Smooth muscle cell (in vitro differentiated cells): Measurements from ENCODE around the gene PBRM1. TPM values are rescaled to one million over a fixed set of nuclear protein-coding genes. Genes with fewer than 3 reads are reported as not detected.

Source experiments
- DNase-seq: peaks from one replicate; lab custom pipeline; 2025; ENCODE audit not compliant: unreplicated experiment; lab: John Stamatoyannopoulos, UW
- H2AFZ ChIP-seq: fragments of 200-600 bp; sonication (generic); 2 replicates; pipeline ENCODE4 v1.6.0; 2016; ENCODE audit warnings: antibody characterized with exemption, low read depth, mild to moderate bottlenecking
- H3F3A ChIP-seq: fragments of 200-600 bp; sonication (generic); 2 replicates; pipeline ENCODE4 v1.6.0; 2017; ENCODE audit warnings: antibody characterized with exemption, low read depth
- H3K27ac ChIP-seq: fragments of 200-600 bp; sonication (generic); 2 replicates; pipeline ENCODE4 v1.5.1; 2016; ENCODE audit warnings: low read depth, mild to moderate bottlenecking
- H3K27me3 ChIP-seq: fragments of 200-600 bp; sonication (generic); 2 replicates; pipeline ENCODE4 v1.6.1; 2016; ENCODE audit warnings: low read depth, mild to moderate bottlenecking
- H3K36me3 ChIP-seq: fragments of 200-600 bp; sonication (generic); 2 replicates; pipeline ENCODE4 v1.5.1; 2016; ENCODE audit warnings: low read depth
- H3K4me1 ChIP-seq: fragments of 200-600 bp; sonication (generic); 2 replicates; pipeline ENCODE4 v1.5.1; 2016; ENCODE audit warnings: low read depth
- H3K4me2 ChIP-seq: fragments of 200-600 bp; sonication (generic); 2 replicates; pipeline ENCODE4 v1.6.0; 2016; ENCODE audit warnings: mild to moderate bottlenecking
- H3K4me3 ChIP-seq: fragments of 200-600 bp; sonication (generic); 2 replicates; pipeline ENCODE4 v1.5.1; 2016; ENCODE audit warnings: mild to moderate bottlenecking
- H3K79me2 ChIP-seq: fragments of 200-600 bp; sonication (generic); 2 replicates; pipeline ENCODE4 v1.6.0; 2016; ENCODE audit warnings: low read depth, mild to moderate bottlenecking
- H3K9ac ChIP-seq: fragments of 200-600 bp; sonication (generic); 2 replicates; pipeline ENCODE4 v1.6.0; 2016; ENCODE audit warnings: low read depth
- H3K9me3 ChIP-seq: fragments of 200-600 bp; sonication (generic); replicated peaks from 2 replicates; pipeline ENCODE4 v1.5.1; 2016; ENCODE audit warnings: low read depth
- H4K20me1 ChIP-seq: fragments of 200-600 bp; sonication (generic); 2 replicates; pipeline ENCODE4 v1.6.0; 2016; ENCODE audit warnings: low read depth
- WGBS: methylation state at CpG from one replicate; pipeline ENCODE4 v1.1.7; 2016; ENCODE audit warnings: low lambda C conversion rate; 5-methylcytosine and 5-hydroxymethylcytosine counted together
- polyA plus RNA-seq: library from polyadenylated mRNA; unstranded; fragments of >200 nt; fragmentation: Nextera tagmentation; extraction: Ambion mirVana; gene quantifications from 2 replicates; pipeline ENCODE4 v1.2.1, GENCODE V29; 2016
- total RNA-seq: library from RNA; depleted of rRNA; stranded (reverse); fragments of >200 nt; gene quantifications from 2 replicates; pipeline ENCODE4 v1.2.3, GENCODE V29; 2014
- TF ChIP-seq, protein P1 (sequence below): fragments of 200-600 bp; sonication (generic); IDR thresholded peaks from 2 replicates; pipeline ENCODE4 v1.5.1; 2017; ENCODE audit warnings: borderline replicate concordance, mild to moderate bottlenecking, antibody characterized with exemption; ENCODE audit not compliant: insufficient read depth, poor library complexity, severe bottlenecking

Gene PBRM1
- total and polyA plus RNA-seq, 2 experiments from 2014 or later: 27.6 to 62.8 TPM

DNA sequence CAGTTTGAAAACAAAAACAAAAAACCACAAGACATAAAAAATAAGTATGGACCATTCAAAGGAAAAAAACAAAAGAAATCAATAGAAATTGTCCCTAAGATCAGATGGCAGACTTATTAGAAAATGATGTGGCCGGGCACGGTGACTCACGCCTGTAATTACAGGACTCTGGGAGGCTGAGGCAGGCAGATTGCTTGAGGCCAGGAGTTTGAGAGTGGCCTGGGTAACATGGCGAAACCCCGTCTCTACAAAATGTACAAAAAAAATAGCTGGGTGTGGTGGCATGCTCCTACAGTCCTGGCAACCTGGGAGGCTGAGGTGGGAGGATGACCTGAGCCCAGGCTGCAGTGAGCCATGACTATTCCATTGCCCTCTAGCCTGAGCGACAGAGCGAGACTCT is 36.8 kb upstream of the PBRM1 start:
- Histone ChIP-seq H3K27ac (no peak overlapping the region), H3K79me2 (no peaks in the 10 kb centered on the region), H2AFZ (no peak overlapping the region), H3K4me2 (no peak overlapping the region), H3K4me3 (no peak overlapping the region), H3K36me3 (peaks cover 12% of the 10 kb centered on the region), H3F3A (no peaks in the 10 kb centered on the region), H3K4me1 (no peaks in the 10 kb centered on the region), H4K20me1 (no peaks in the 10 kb centered on the region), H3K9ac (no peak overlapping the region), H3K27me3 (no peaks in the 10 kb centered on the region), H3K9me3 (no peaks in the 10 kb centered on the region)
- 93% methylated on average over 7 of the region's 7 CpGs for WGBS
- DNase-seq: no peak
- TF ChIP-seq, protein P1, sequence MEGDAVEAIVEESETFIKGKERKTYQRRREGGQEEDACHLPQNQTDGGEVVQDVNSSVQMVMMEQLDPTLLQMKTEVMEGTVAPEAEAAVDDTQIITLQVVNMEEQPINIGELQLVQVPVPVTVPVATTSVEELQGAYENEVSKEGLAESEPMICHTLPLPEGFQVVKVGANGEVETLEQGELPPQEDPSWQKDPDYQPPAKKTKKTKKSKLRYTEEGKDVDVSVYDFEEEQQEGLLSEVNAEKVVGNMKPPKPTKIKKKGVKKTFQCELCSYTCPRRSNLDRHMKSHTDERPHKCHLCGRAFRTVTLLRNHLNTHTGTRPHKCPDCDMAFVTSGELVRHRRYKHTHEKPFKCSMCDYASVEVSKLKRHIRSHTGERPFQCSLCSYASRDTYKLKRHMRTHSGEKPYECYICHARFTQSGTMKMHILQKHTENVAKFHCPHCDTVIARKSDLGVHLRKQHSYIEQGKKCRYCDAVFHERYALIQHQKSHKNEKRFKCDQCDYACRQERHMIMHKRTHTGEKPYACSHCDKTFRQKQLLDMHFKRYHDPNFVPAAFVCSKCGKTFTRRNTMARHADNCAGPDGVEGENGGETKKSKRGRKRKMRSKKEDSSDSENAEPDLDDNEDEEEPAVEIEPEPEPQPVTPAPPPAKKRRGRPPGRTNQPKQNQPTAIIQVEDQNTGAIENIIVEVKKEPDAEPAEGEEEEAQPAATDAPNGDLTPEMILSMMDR: no peak

DNA sequence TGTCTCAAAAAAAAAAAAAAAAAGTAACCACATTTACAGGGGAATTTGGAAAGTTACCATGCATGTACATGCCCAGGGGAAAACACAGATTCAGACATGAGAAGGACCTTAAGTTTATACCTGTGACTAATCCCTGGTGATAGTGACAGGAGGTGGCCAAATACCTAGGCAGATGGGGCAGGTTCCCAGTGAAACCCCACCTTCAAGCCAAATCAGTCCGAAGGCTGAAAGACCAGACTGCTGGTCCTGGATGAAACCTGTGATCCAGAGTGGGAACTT is 36.0 kb upstream of the PBRM1 start:
- Histone ChIP-seq H3K9ac (no peak overlapping the region), H2AFZ (no peak overlapping the region), H3K27ac (no peak overlapping the region), H3K79me2 (no peaks in the 10 kb centered on the region), H3K9me3 (no peaks in the 10 kb centered on the region), H3K4me1 (no peaks in the 10 kb centered on the region), H3K4me2 (no peak overlapping the region), H4K20me1 (no peaks in the 10 kb centered on the region), H3K4me3 (no peak overlapping the region), H3K27me3 (no peaks in the 10 kb centered on the region), H3K36me3 (peaks cover 12% of the 10 kb centered on the region), H3F3A (no peaks in the 10 kb centered on the region)
- TF ChIP-seq, protein P1: no peak
- DNase-seq: no peak
- WGBS: 100% methylated on average over 1 of the region's 1 CpG

DNA sequence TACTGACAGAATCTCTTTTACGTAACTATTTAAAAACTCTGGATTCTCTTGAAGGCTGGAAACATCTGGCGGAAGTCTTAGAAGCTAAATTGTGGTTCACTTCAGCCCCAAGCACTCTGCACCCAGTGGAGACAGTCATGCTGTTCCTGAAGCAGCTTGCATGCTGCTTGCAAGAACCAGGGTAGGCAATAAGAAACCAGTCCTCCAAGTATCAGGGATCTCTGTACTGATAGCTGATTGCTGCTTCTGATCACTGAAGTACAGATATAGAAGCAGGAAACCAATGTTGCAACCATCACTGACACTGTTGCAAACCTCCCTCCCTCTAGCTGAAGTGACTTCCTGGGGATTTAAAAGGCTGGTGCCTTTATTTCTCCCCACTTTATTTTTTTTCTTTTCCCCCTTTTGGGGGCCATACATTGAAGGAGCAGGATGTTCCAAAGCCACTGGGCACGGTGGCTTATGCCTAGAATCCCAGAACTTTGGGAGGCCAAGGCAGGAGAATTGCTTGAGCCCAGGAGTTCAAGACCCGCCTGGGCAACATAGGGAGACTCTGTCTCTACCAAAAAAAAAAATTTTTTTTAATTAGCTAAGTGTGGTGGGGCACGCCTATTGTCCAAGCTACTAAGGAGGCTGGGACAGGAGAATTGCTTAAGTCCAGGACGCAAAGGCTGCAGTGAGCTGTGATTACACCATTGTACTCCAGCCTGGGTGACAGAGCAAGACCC is 35.5 kb upstream of the PBRM1 start:
- DNase-seq: no peak
- Histone ChIP-seq H2AFZ (no peak overlapping the region), H3K27me3 (no peaks in the 10 kb centered on the region), H3K9ac (no peak overlapping the region), H3K9me3 (no peaks in the 10 kb centered on the region), H3K79me2 (no peaks in the 10 kb centered on the region), H3K27ac (no peak overlapping the region), H3K4me1 (no peaks in the 10 kb centered on the region), H3K36me3 (peaks cover 12% of the 10 kb centered on the region), H3K4me2 (no peak overlapping the region), H3F3A (no peaks in the 10 kb centered on the region), H3K4me3 (no peak overlapping the region), H4K20me1 (no peaks in the 10 kb centered on the region)
- TF ChIP-seq, protein P1: no peak
- WGBS: 93% methylated on average over 6 of the region's 6 CpGs

DNA sequence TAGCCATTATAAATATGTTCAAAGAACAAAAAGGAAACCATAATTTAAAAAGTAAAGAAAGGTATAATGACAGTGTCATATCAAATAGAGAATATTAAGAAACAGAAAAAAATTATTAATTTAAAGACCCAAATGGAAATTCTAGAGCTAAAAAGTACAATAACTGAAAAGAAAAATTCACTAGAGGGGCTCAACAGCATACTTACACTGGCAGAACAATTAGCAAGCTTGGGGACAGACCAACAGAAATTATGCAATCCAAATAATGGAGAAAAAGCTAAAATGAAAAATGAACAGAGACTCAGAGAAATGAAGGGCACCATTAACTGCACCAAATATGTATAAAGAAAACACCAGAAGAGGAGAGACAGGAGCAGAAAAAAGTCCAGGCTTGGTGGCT is 33.9 kb upstream of the PBRM1 start:
- no peak overlapping the region for H2AFZ ChIP-seq
- no peaks in the 10 kb centered on the region for H3K79me2 ChIP-seq
- H3K4me3 ChIP-seq: no peak overlapping the region
- H3K4me2 ChIP-seq: no peak overlapping the region
- H3K9me3 ChIP-seq: no peaks in the 10 kb centered on the region
- no peak overlapping the region for H3K27ac ChIP-seq
- TF ChIP-seq, protein P1: no peak
- H3K9ac ChIP-seq: no peak overlapping the region
- peaks cover 12% of the 10 kb centered on the region for H3K36me3 ChIP-seq
- peaks cover 2% of the 10 kb centered on the region for H3K4me1 ChIP-seq
- no peak for DNase-seq
- no peaks in the 10 kb centered on the region for H3K27me3 ChIP-seq
- H4K20me1 ChIP-seq: no peaks in the 10 kb centered on the region
- no peaks in the 10 kb centered on the region for H3F3A ChIP-seq
